NCI-H460 (cell line): ENCODE data around the gene FLT1. TPM values are rescaled to one million over a fixed set of nuclear protein-coding genes. Genes with fewer than 3 reads are reported as not detected.

Source experiments
- DNase-seq: peaks from one replicate; pipeline ENCODE4 v3.0.0-alpha.2; 2016; ENCODE audit warnings: low read depth; ENCODE audit errors: extremely low read depth
- total RNA-seq: library from RNA; depleted of rRNA; stranded (reverse); fragments of >200 nt; shearing (Covaris generic); gene quantifications from 2 replicates; pipeline ENCODE4 v1.2.3, GENCODE V29; 2014

FLT1 gene
- total RNA-seq, 1 experiment from 2014 or later, result not detected

DNA sequence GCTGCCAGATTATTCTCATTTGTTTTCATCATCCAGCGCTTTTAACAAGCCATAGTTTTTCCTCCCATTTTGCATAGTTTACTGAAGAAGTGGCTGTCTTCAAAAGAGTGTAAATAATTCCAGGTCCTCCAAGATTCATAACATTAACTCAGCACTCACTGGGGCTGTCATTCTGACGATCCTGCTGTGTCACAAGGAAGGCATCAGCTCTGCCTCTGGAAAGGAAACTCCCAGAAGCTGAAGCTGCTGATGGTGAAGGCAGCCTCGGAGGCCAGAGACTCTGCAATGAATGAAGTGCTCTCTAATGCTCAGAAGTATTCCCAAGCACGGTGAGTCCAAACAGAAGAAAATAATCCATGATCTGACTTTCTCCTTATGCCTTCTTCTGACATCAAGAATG, 60.0 kb downstream of the FLT1 start:
- DNase-seq, result no peak

GRCh38 chr13:28432816-28433560, 61.9 kb downstream of the FLT1 start:
- no peak for DNase-seq

GRCh38 chr13:28429685-28430290, 65.1 kb downstream of the FLT1 start:
- no peak for DNase-seq

- DNase-seq, result no peak
These were observed 65.8 kb downstream of the FLT1 start for GRCh38 chr13:28429096-28429495.

GRCh38 chr13:28426381-28426780, 68.5 kb downstream of the FLT1 start:
- no peak for DNase-seq

DNA sequence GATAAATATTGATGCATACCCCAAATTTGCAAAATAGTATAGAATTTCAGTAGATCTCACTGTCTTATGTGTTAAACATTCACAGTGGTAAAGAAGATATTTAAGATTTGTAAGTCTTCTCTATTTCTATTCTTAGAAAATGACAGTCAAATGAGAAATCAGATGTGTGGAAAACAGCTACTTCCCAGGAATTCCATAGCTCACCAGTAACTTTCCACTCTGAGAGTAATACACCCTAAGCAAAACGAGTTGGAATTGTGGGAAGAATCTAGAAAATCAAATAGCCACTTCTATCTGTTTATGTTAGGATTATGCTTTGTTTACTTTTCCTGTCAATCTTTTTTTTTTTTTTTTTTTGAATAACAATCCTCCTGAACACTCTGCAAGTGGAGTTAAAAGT, 69.1 kb downstream of the FLT1 start:
- DNase-seq, result no peak

DNA sequence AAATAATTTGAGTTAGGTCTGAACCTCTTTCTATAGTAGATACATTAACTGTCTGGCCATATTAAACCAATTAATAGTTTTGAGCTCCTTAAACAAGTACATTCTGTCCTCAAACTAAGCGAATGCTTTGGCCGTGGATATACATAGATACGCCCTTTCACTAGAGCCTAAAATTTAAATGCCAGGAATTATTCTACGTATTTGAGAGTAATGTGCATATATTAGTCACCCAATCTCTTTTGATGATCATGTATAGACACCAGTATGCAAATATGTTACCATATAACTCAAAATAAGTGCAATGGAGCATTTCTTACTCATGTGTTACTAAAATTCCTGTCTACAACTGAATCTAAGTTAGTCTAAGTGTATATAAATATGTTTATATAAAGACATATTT, 70.4 kb downstream of the FLT1 start:
- DNase-seq, result no peak

DNA sequence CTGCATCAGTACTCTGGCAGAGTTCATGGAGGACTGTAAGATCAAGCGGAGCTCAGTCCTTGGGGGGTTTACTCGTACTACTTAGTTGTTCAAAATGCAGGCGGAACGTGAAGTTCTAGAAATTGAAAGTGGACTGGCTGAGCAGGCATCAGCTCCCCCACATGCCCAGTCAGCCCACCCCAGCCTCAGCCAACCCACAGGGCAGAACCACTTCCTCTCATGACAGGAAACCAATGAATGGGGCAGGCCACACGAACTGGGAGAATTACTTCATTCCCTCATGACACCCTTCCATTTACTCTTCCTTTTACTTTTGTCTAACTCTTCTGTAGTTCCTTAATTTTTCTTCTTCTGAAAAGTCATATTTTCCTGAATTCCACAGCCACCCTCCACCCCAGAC, 71.9 kb downstream of the FLT1 start:
- no peak for DNase-seq

GRCh38 chr13:28421676-28422410, 73.1 kb downstream of the FLT1 start:
- DNase-seq, result no peak

DNA sequence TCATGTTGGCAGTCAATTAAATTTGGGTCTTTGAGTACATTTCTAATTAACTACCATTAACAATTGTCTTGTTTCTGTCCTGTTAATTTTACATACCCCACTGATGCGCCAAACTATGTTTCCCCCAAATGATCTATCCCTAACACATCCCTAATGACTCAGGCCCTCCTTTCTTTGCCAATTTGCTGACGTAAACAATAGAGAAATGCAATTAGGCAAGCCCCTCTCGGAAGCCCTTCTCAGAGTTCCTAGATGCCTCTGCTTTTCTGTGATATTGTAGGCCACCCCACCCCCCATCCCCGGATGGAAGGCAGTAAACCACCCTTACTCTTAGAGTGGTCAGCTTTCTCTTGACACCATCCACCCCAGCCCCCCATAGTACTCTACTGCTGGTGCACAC, 74.2 kb downstream of the FLT1 start:
- DNase-seq, result no peak

- no peak for DNase-seq
These were observed 78.9 kb downstream of the FLT1 start for GRCh38 chr13:28415994-28416421.

GRCh38 chr13:28413999-28414398, 80.9 kb downstream of the FLT1 start:
- no peak for DNase-seq

GRCh38 chr13:28412981-28413380, 81.9 kb downstream of the FLT1 start:
- no peak for DNase-seq

DNA sequence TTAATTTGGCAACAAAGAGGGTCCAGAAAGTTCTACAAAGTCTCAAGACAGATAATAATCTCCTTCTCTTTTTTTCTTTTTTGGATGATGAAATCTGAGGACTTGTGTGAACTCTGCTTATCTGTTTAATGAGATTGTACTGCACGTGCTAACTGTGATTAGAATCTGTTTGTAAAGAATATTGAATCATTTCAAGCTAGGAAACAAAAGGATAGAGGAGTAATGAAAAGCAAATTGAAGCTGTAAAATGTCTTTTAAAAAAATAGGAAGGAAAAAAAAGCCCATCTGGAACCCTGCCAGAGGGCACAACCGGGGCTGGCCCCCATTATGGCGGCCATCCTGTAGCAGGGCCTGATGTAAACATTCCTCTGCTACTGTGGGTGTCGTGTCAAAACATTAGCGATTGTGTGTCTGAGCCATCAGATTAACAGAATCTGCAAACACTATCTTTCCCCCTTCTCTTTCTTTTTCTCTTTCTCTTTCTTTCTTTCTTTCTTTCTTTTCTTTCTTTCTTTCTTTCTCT, 83.0 kb downstream of the FLT1 start:
- DNase-seq, result no peak

DNA sequence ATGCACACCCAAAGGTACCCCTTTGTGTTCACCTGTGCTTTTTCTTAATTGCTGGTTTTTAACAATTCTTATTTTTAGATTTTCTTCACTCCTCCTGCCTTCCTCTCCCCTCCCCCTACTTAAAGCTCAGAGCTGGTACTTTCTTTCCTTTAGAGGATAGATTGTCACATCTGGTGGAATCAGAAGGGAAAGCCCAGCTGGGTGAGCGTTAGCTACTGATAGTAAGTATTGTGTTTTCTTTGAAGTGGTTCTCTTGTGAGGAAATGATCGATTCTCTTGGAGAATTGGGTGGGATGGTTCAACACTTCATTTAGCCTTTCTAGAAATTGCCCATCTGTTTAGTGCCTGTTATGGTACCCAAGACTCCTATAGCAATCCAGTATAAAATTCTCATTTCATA, 84.8 kb downstream of the FLT1 start:
- DNase-seq, result no peak

DNA sequence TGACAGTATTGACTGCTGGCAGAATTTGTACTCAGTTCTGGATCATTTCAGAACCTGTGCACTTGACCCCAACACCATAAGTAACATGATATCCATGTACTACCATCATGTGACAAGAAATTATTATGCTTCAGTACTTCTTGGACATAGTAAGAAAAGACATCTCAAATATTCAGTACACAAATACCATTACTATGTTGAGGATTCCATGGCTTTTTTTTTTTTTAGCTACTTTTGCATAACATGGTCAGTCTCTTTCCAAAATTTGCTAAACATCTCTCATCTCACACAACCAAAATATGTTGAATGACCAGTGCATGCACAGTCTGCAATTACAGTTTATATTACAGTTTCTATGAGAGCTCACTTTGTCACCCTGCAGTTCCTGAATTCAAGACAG, 85.3 kb downstream of the FLT1 start:
- DNase-seq, result no peak

GRCh38 chr13:28408863-28409262, 86.1 kb downstream of the FLT1 start:
- no peak for DNase-seq

- DNase-seq, result no peak
These were observed 86.6 kb downstream of the FLT1 start for GRCh38 chr13:28408235-28408848.

GRCh38 chr13:28406733-28407266, 88.1 kb downstream of the FLT1 start:
- no peak for DNase-seq

DNA sequence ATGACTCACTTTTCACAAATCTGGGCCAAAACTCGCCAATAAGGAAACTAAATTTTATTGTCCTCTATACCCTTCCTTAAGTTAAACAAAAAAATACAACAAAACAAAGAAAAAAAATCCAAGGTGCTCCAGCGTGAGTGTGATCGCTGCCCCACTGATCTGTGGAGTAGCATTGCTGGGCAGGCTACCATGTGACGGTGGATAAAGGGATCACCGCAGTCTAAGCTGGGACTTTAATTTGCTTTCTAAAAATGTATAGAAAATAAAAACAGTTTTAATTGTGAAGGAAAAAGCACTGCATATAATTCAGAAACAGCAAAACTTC, 92.9 kb downstream of the FLT1 start:
- no peak for DNase-seq
